SK-N-SH treated with all-trans-retinoic acid at 6 μM for 48 hours (cell line): ENCODE data around the gene NHLRC2.
"Not testable (repeated sequence)": the region's sequence is repeated elsewhere in the genome, so short reads cannot be mapped to it uniquely, and the experiment has no call there.

Source experiments
- ATAC-seq: fragments of 200-7000 bp; cut with Tn5 transposase; 3 replicates; pipeline ENCODE4 v1.9.1; 2020; ENCODE audit warnings: mild to moderate bottlenecking, moderate library complexity
- ARNTL ChIP-seq: fragments of 450-650 bp; formaldehyde crosslinking; IDR thresholded peaks from 2 replicates; pipeline ENCODE4 v1.5.0; 2020; ENCODE audit warnings: low read depth, mild to moderate bottlenecking, moderate library complexity, borderline replicate concordance
- CSDC2 ChIP-seq: fragments of 250-450 bp; sonication (Bioruptor Pico); IDR thresholded peaks from 2 replicates; pipeline ENCODE4 v1.5.0; 2020; ENCODE audit warnings: mild to moderate bottlenecking, moderate library complexity
- ESRRG ChIP-seq: fragments of 250-450 bp; sonication (Bioruptor Pico); IDR thresholded peaks from 2 replicates; pipeline ENCODE4 v1.6.1; 2021; ENCODE audit warnings: mild to moderate bottlenecking
- ISL1 ChIP-seq: fragments of 250-450 bp; sonication (Bioruptor Pico); IDR thresholded peaks from 2 replicates; pipeline ENCODE4 v2.1.2; 2022; ENCODE audit warnings: mild to moderate bottlenecking, moderate library complexity
- OSR1 ChIP-seq: fragments of 250-450 bp; sonication (Bioruptor Pico); IDR thresholded peaks from 2 replicates; pipeline ENCODE4 v1.8.0; 2022; ENCODE audit warnings: moderate library complexity, mild to moderate bottlenecking, inconsistent platforms
- RARB ChIP-seq: fragments of 250-450 bp; sonication (Bioruptor Pico); IDR thresholded peaks from 2 replicates; pipeline ENCODE4 v1.8.0; 2021; ENCODE audit warnings: mild to moderate bottlenecking, moderate library complexity
- SNAI2 ChIP-seq: fragments of 250-450 bp; sonication (Bioruptor Pico); IDR thresholded peaks from 2 replicates; pipeline ENCODE4 v1.5.0; 2020; ENCODE audit warnings: mild to moderate bottlenecking, moderate library complexity
- TCF4 ChIP-seq: fragments of 250-450 bp; sonication (Bioruptor Pico); IDR thresholded peaks from 2 replicates; pipeline ENCODE4 v1.8.0; 2021; ENCODE audit warnings: mild to moderate bottlenecking, moderate library complexity, borderline replicate concordance
- ZC3H10 ChIP-seq: fragments of 250-450 bp; sonication (Bioruptor Pico); IDR thresholded peaks from 2 replicates; pipeline ENCODE4 v1.5.1; 2021; ENCODE audit warnings: mild to moderate bottlenecking, moderate library complexity
- ZFP3 ChIP-seq: fragments of 250-450 bp; sonication (Bioruptor Pico); IDR thresholded peaks from 2 replicates; pipeline ENCODE4 v1.5.0; 2020; ENCODE audit warnings: mild to moderate bottlenecking, moderate library complexity
- ZFP30 ChIP-seq: fragments of 450-650 bp; formaldehyde crosslinking; IDR thresholded peaks from 2 replicates; pipeline ENCODE4 v1.5.0; 2022; ENCODE audit warnings: mild to moderate bottlenecking, moderate library complexity
- ZNF565 ChIP-seq: fragments of 450-650 bp; formaldehyde crosslinking; conservative IDR thresholded peaks from 2 replicates; pipeline ENCODE4 v1.5.0; 2020; ENCODE audit warnings: low read depth, mild to moderate bottlenecking, moderate library complexity
- ZNF70 ChIP-seq: fragments of 450-650 bp; formaldehyde crosslinking; IDR thresholded peaks from 2 replicates; pipeline ENCODE4 v1.5.0; 2020; ENCODE audit warnings: mild to moderate bottlenecking, moderate library complexity
- ZNF8 ChIP-seq: fragments of 450-650 bp; formaldehyde crosslinking; IDR thresholded peaks from 2 replicates; pipeline ENCODE4 v1.5.0; 2020; ENCODE audit warnings: mild to moderate bottlenecking, moderate library complexity
- TF ChIP-seq, protein P1 (sequence below): fragments of 250-450 bp; sonication (Bioruptor Pico); IDR thresholded peaks from 2 replicates; pipeline ENCODE4 v1.8.0; 2020; ENCODE audit warnings: mild to moderate bottlenecking, moderate library complexity, borderline replicate concordance
- TF ChIP-seq, protein P2 (sequence below): fragments of 250-450 bp; sonication (Bioruptor Pico); IDR thresholded peaks from 2 replicates; pipeline ENCODE4 v1.5.1; 2020; ENCODE audit warnings: low read depth, mild to moderate bottlenecking, moderate library complexity
- TF ChIP-seq, protein P3 (sequence below): fragments of 250-450 bp; sonication (Bioruptor Pico); IDR thresholded peaks from 2 replicates; pipeline ENCODE4 v1.5.0; 2020; ENCODE audit warnings: mild to moderate bottlenecking, moderate library complexity
- TF ChIP-seq, protein P4 (sequence below): fragments of 250-450 bp; sonication (Bioruptor Pico); IDR thresholded peaks from 2 replicates; pipeline ENCODE4 v1.5.1; 2021; ENCODE audit warnings: mild to moderate bottlenecking, moderate library complexity
- TF ChIP-seq, protein P5 (sequence below): fragments of 250-450 bp; sonication (Bioruptor Pico); IDR thresholded peaks from 2 replicates; pipeline ENCODE4 v1.8.0; 2021; ENCODE audit warnings: low read depth, mild to moderate bottlenecking, moderate library complexity, borderline replicate concordance

Gene NHLRC2

DNA sequence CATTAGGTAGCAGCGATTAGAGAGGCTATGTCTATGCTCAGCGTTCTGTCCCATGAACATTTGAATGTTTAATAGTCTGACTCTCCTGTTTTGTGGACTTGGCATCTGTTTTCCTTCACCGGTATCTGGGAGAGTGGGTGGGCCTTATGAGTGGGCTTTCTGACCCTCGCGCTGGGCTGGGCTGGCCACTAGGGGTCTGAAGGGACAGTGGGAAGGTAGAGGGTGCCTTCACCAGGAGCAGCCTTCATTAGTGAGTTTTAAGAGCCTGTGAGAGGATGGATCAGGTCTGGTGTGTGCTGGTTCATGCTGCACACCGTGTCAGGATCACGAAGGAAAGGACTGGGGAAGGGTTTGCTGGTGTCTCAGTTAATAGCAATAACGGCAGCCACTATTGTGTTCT lies 34.0 kb upstream of the NHLRC2 start:
- peak; percentile 57 for ATAC-seq
- TF ChIP-seq ISL1 (no peak), OSR1 (CRISPR knock-in tag) (no peak), ARNTL (no peak), SNAI2 (CRISPR knock-in tag) (no peak), ZNF70 (no peak), ESRRG (no peak), ZNF565 (CRISPR knock-in tag) (no peak), TCF4 (CRISPR knock-in tag) (no peak), ZFP3 (CRISPR knock-in tag) (no peak), ZFP30 (CRISPR knock-in tag) (no peak), CSDC2 (CRISPR knock-in tag) (no peak), ZC3H10 (CRISPR knock-in tag) (no peak), RARB (CRISPR knock-in tag) (no peak), ZNF8 (CRISPR knock-in tag) (no peak)
- TF ChIP-seq, protein P1, sequence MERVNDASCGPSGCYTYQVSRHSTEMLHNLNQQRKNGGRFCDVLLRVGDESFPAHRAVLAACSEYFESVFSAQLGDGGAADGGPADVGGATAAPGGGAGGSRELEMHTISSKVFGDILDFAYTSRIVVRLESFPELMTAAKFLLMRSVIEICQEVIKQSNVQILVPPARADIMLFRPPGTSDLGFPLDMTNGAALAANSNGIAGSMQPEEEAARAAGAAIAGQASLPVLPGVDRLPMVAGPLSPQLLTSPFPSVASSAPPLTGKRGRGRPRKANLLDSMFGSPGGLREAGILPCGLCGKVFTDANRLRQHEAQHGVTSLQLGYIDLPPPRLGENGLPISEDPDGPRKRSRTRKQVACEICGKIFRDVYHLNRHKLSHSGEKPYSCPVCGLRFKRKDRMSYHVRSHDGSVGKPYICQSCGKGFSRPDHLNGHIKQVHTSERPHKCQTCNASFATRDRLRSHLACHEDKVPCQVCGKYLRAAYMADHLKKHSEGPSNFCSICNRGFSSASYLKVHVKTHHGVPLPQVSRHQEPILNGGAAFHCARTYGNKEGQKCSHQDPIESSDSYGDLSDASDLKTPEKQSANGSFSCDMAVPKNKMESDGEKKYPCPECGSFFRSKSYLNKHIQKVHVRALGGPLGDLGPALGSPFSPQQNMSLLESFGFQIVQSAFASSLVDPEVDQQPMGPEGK, result no peak
- TF ChIP-seq, protein P2, sequence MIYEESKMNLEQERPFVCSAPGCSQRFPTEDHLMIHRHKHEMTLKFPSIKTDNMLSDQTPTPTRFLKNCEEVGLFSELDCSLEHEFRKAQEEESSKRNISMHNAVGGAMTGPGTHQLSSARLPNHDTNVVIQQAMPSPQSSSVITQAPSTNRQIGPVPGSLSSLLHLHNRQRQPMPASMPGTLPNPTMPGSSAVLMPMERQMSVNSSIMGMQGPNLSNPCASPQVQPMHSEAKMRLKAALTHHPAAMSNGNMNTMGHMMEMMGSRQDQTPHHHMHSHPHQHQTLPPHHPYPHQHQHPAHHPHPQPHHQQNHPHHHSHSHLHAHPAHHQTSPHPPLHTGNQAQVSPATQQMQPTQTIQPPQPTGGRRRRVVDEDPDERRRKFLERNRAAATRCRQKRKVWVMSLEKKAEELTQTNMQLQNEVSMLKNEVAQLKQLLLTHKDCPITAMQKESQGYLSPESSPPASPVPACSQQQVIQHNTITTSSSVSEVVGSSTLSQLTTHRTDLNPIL (CRISPR knock-in tag), result no peak
- TF ChIP-seq, protein P3, sequence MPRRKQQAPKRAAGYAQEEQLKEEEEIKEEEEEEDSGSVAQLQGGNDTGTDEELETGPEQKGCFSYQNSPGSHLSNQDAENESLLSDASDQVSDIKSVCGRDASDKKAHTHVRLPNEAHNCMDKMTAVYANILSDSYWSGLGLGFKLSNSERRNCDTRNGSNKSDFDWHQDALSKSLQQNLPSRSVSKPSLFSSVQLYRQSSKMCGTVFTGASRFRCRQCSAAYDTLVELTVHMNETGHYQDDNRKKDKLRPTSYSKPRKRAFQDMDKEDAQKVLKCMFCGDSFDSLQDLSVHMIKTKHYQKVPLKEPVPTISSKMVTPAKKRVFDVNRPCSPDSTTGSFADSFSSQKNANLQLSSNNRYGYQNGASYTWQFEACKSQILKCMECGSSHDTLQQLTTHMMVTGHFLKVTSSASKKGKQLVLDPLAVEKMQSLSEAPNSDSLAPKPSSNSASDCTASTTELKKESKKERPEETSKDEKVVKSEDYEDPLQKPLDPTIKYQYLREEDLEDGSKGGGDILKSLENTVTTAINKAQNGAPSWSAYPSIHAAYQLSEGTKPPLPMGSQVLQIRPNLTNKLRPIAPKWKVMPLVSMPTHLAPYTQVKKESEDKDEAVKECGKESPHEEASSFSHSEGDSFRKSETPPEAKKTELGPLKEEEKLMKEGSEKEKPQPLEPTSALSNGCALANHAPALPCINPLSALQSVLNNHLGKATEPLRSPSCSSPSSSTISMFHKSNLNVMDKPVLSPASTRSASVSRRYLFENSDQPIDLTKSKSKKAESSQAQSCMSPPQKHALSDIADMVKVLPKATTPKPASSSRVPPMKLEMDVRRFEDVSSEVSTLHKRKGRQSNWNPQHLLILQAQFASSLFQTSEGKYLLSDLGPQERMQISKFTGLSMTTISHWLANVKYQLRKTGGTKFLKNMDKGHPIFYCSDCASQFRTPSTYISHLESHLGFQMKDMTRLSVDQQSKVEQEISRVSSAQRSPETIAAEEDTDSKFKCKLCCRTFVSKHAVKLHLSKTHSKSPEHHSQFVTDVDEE (CRISPR knock-in tag), result no peak
- TF ChIP-seq, protein P4, sequence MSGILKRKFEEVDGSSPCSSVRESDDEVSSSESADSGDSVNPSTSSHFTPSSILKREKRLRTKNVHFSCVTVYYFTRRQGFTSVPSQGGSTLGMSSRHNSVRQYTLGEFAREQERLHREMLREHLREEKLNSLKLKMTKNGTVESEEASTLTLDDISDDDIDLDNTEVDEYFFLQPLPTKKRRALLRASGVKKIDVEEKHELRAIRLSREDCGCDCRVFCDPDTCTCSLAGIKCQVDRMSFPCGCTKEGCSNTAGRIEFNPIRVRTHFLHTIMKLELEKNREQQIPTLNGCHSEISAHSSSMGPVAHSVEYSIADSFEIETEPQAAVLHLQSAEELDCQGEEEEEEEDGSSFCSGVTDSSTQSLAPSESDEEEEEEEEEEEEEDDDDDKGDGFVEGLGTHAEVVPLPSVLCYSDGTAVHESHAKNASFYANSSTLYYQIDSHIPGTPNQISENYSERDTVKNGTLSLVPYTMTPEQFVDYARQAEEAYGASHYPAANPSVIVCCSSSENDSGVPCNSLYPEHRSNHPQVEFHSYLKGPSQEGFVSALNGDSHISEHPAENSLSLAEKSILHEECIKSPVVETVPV, result no peak
- TF ChIP-seq, protein P5, sequence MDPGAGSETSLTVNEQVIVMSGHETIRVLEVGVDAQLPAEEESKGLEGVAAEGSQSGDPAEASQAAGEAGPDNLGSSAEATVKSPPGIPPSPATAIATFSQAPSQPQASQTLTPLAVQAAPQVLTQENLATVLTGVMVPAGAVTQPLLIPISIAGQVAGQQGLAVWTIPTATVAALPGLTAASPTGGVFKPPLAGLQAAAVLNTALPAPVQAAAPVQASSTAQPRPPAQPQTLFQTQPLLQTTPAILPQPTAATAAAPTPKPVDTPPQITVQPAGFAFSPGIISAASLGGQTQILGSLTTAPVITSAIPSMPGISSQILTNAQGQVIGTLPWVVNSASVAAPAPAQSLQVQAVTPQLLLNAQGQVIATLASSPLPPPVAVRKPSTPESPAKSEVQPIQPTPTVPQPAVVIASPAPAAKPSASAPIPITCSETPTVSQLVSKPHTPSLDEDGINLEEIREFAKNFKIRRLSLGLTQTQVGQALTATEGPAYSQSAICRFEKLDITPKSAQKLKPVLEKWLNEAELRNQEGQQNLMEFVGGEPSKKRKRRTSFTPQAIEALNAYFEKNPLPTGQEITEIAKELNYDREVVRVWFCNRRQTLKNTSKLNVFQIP (CRISPR knock-in tag), result no peak

DNA sequence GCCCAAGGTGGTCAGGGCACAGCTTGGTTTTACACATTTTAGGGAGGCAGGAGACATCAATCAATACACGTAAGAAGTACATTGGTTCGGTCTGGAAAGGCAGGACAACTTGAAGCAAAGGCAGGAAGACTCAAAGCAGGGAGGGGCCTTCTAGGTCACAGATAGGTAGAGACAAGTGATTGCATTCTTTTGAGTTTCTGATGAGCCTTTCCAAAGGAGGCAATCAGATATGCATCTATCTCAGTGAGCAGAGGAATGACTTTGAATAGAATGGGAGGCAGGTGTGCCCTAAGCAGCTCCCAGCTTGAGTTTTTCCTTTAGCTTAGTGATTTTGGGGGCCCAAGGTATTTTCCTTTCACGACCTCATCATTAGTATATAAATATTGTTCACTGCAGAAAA lies 33.2 kb upstream of the NHLRC2 start:
- not testable (repeated sequence) for ATAC-seq

DNA sequence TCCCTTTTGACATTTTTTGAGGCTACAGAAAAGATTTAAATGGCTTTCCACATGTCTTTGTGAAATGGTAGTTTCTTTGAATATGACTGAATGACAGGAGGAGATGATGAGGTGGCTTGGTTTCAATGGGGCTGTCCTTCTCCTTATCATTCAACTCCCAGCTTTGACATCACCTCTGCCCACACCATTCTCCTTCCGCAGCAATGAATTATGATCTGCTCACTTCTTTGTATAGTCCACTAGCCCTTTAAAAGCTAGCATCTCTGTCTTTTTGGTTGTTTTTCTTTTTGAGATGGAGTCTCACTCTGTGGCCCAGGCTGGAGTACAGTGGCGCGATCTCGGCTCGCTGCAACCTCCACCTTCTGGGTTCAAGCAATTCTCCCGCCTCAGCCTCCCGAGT lies 32.3 kb upstream of the NHLRC2 start:
- no peak for ATAC-seq

More for the DNA sequence above, 32.3 kb upstream of the NHLRC2 start:
- TF ChIP-seq, protein P2 (CRISPR knock-in tag), result no peak
- TF ChIP-seq, protein P4, result no peak
- no peak for TF ChIP-seq ZNF8 (CRISPR knock-in tag)
